HG02943 (cell line): ENCODE results near the gene PTPN11.
"Not testable (repeated sequence)": the region's sequence is repeated elsewhere in the genome, so short reads cannot be mapped to it uniquely, and the experiment has no call there.

Source experiments
- ATAC-seq: cut with Tn5 transposase; IDR thresholded peaks from one replicate; pipeline ENCODE4 v1.9.1; 2021; ENCODE audit warnings: mild to moderate bottlenecking, low read depth, moderate library complexity; ENCODE audit not compliant: unreplicated experiment

The PTPN11 gene

DNA sequence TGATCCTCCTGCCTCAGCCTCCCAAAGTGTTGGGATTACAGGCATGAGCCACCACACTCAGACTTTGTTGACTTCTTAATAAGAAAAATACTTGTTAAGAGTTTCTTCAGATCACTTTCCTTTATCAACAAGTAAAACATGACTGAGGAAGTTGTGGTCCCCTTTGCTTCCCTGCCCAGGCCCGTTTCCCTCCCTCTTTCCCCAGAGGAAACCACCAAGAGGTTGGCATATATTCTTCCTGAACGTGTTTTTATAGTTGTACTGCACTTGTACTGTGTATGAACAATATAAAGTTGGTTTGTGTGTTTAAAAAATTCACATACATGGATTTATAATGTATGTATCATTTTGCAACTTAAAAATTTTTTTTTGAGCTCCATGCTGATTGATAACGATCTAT, 28.4 kb downstream of the PTPN11 start:
- no peak for ATAC-seq

DNA sequence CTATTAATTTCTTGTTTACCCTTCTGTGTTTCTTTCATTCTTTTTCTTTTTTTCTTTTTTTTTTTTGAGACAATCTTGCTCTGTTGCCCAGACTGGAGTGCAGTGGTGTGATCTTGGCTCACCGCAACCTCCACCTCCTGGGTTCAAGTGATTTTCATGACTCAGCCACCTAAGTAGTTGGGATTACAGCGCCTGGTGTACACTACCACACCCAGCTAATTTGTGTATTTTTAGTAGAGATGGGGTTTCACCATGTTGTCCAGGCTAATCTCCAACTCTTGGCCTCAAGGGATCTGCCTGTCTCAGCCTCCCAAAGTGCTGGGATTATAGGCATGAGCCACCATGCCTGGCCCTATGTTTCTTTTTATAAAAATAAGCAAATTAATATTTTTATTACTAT, 29.4 kb downstream of the PTPN11 start:
- not testable (repeated sequence) for ATAC-seq

DNA sequence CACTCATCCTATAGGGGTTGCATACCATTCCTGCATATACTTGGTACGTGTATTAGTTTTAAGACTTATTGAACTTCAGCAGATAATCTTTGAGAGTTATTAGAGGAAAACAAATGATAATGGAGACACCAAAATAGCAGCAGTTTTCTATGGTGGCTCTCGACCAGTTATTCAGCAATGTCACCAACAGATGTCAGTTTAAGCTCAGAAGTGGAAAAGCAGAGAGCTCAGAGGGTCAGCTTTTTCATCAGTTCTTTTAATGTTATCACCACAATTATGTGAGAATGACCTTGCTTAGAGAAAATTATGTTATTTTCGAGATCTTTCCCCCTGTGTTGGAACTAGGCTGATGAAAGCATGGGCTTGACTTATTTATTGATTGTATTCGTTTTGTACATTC, 32.0 kb downstream of the PTPN11 start:
- no peak for ATAC-seq

DNA sequence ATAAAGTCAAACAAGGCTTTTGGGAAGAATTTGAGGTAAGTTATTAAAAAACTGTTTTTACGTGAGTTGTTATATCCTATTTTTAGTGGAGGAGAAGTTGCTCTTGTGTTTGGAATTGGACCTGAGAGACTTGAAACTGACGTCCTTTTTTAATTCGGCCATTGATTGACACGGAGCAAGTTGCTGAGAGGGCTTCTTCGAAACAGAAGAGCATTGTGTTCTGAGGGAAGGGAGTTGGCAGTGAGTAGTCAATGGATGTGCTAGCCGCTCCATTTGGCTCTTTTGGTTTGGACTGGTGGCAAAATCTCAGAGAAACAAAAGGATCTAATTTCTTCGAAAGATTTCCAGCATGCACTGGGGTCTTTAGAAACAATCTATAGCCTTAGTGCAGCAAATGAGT, 37.3 kb downstream of the PTPN11 start:
- no peak for ATAC-seq

DNA sequence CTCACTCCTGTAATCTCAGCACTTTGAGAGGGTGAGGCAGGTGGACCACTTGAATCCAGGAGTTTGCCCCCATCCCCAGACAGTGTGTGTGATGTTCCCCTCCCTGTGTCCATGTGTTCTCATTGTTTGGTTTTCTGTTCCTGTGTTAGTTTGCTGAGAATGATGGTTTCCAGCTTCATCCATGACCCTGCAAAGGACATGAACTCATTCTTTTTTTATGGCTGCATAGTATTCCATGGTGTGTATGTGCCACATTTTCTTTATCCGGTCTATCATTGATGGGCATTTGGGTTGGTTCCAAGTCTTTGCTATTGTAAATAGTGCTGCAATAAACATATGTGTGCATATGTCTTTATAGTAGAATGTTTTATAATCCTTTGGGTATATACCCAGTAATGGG, 38.4 kb downstream of the PTPN11 start:
- ATAC-seq: not testable (repeated sequence)

DNA sequence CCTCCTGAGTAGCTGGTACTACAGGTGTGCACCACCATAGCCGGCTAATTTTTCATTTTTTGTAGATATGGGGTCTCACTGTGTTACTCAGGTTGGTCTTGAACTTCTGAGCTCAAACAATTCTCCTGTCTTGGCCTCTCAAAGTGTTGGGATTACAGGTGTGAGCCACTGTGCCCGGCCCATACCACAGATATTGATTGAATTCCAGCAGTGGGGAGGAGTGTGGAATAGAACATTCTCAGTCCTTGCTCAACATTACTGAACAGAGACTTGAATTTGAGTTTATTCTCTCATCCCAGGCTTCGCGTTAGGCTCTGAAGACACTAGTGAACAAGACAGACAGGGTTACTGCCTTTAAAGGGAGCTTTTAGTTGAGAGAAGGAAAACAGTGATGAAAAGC, 39.6 kb downstream of the PTPN11 start:
- ATAC-seq: no peak

DNA sequence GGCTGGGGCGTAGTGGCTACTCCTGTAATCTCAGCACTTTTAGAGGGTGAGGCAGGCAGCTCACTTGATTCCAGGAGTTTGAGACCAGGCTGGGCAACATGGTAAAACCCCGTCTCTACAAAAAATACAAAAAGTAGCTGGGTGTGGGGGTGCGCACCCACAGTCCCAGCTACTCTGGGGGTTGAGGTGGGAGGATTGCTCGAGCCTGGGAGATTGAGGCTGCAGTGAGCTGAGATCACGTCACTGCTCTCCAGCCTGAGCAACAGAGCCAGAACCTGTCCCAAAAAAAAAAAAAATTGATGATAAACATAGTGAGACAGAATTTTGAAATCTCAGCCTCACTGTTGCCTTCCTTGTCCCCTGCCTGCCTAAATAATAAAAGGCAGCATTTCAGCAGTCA, 40.0 kb downstream of the PTPN11 start:
- ATAC-seq: no peak

DNA sequence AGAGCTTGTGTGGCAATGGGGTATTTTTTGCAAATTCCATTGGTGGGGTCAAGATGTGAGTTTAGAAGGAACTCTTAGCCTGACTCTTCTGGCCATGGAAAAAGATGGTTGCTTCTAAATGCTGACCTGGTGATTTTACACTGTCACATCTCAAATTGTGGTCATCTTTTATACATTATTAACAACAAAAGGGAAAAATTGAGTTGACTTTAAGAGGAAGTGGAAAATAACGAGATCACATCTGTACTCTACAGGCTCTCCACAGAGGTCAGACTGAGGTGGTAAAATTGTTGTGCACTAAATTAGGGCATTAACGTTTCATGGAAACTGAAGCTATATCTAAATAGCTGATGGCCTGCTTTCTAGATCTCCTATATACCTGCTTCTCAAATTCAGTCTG, 44.7 kb downstream of the PTPN11 start:
- ATAC-seq: no peak

DNA sequence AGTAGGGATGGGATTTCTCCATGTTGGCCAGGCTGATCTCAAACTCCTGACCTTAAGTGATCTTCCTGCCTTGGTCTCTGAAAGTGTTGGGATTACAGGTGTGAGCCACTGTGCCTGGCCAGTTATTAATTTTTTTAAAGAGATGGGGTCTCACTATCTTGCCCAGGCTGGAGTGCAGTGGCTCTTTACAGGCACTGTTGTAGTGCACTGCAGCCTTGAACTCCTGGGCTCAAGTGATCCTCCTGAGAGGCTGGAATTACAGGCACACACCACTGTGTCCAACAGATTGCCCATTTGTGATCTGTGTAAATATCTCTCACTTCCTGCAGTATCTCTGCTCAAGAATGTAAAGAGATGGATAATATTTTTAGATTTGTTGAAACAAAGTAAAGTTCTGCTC, 45.9 kb downstream of the PTPN11 start:
- ATAC-seq: no peak

DNA sequence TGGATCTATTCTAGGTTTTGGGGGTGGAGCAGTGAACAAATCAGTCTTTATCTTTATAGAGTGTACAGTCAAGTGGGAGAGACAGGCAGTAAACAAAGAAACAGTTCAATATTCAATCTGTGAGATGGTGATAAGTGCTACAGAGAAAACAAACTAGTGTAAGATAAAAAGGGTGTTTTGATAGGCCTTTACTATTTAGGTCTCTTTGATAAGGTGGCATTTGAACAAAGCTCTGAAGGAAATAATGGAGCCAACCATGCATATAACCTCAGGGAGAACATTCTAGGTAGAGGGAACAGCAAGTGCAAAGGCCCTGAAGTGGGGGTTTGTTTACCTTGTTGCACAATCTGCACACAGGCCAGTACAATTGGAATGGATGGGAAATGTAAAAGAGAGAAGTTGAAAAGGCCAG, 47.3 kb downstream of the PTPN11 start:
- no peak for ATAC-seq

DNA sequence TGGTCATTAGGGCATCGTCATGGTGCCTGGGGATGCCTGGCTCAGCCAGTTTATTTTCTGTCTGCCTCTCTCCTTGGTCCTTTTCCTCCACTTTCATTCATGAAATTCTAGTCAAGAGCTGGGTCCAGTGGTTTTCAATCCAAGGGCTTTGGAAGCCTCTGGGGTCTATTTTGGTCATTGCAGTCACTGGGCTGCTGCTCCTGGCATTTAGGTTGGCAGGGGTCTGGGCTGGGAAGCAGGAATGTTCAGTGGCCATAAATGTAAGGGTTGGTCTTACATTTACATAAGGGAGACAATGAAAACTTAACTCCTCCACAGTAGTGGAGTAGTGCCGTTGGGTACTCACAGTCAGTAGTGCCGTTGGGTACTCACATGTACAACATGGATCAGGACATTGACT, 48.1 kb downstream of the PTPN11 start:
- no peak for ATAC-seq

DNA sequence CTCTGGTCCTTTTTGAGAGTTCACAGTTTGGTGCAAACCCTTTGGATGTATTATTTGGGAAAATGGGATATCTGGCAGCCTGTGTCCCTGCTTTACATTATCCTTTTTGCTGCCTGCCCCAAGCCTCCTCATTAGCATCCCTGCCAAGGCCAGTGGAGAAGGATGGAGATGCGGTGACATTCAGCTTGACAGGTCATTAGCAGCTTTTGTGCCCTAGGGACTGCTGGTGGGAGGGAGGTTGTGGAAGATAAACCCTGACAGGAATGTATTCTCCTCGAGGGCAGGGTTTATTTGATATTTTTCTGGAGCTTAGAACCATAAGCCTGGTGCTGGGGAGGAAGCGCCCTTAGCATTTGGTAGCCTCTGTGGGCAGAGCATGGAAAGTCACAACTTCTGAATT, 49.3 kb downstream of the PTPN11 start:
- ATAC-seq: no peak

DNA sequence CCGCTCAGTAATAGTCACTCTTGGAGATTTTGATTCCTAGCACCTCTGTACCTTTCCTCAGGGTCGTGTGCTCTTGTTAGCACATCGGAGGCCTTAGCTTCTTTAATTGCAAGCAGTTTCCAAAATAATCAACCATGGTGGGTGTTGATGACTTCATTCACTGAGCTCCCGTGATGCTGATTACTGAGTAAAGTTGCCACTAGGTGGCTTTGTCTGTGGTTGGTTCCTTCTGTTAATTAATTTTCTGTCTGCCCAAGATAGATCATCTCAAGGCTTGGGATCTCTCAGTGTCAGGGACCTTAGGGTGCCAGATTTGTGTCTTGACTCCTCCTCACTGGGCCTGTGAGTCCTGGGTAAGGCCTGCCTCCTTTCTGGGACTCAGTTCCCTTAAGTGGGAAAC, 54.3 kb downstream of the PTPN11 start:
- no peak for ATAC-seq

DNA sequence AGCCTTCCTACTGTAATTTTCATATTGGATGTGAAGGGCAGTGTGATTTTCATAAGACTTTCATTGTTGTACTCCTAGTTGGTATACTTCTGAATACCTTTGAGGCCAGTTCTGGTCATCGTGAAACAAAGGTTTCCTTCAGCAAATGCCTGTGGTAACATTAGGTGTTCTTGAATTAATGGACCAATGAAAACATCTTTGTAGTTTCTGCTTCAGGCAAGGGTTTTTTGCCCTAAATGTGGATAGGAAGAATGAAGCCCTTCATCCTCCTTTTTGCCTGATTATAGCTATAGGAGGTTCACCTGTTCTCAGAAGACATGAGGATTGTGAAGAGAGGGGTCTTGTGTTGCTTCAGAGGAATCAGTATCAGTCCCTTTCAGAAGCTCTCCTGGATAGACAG, 60.7 kb downstream of the PTPN11 start:
- ATAC-seq: no peak

DNA sequence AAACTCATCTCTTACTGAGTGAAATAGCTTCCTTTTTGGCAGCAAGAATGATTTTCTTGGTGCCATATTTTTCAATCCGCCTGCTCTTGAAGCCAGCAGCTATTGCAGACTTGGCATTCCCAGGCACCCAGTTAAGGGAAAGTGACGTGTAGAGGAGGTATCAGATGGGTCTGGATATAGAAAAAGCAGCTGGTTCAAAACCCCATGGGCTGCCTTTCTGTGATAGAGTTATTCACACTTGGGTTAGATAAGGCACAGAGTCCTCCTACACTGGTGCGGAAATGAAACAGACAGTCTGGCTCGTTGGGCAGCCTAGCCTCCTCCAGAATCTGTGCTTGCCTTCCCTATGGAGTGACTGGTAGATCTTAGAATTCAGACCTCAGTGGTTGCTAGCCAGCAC, 62.2 kb downstream of the PTPN11 start:
- ATAC-seq: no peak

DNA sequence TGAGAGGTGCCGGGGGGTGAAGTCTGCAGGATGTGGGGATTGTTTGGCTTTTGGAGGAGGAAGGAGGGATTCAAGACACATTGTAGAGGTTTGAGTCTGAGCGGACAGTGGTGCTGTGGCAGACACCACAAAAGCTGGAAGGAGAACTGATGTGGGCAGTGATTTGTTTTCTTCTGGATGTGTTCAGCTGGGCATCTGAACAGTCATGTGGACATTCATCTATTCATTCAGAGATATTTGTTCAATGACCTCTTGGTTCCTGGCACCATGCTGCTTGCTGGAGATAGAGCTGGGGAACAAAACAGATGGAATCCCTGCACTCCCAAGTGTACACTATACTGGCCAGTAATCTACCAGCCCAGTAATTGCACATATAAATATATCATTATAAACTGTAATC, 64.0 kb downstream of the PTPN11 start:
- no peak for ATAC-seq

DNA sequence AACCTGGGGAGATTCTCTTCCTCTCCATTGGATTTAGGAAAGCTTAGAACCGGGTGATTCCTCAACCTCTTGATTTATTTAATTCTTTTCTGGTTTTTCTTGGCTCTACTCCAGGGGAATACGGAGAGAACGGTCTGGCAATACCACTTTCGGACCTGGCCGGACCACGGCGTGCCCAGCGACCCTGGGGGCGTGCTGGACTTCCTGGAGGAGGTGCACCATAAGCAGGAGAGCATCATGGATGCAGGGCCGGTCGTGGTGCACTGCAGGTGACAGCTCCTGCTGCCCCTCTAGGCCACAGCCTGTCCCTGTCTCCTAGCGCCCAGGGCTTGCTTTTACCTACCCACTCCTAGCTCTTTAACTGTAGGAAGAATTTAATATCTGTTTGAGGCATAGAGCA, 67.6 kb downstream of the PTPN11 start:
- no peak for ATAC-seq

DNA sequence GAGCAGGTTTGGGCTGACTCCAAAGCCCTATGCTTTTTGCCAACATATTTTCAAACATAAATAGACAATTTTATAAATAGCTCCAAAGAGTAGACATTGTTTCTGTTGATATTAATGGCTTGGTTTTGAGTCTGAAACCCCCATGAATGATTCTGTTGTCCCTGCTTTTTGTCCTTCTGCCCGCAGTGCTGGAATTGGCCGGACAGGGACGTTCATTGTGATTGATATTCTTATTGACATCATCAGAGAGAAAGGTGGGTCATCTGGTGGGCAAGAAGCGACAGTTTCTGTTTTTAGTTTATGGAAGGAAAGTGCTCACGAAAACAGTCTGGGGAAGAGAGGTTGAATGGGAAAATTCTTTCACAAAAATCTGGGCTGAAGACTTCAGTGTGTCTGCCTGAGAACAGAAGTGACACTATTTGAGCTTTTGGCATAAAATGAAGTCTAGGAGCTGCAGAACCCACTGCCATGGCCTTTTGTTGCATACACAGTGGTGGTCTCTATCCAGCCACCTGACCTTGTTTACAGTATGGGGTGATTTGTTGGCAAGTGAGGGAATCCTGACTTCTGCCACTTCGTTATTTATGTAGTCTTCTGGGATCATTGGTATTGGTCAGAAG, 69.6 kb downstream of the PTPN11 start:
- ATAC-seq: no peak

DNA sequence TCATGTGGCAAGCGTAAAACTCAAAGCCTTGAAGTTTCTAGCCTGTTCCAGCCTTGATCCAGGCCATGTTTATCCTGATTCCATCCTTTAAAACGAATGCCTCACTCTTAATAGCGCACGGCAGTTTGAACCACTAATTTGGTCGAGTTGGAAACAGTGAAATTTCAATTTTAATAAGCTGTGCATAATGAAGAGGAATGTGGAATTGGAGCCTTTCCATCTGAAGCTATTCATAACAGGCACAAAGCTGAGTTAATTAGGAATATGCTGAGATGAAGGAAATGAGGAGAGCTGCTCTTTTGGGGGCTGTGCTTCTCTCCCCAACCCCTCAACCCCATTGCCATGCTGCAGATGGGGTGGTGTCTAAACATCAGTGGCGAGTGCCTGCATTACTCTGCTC, 70.7 kb downstream of the PTPN11 start:
- no peak for ATAC-seq

DNA sequence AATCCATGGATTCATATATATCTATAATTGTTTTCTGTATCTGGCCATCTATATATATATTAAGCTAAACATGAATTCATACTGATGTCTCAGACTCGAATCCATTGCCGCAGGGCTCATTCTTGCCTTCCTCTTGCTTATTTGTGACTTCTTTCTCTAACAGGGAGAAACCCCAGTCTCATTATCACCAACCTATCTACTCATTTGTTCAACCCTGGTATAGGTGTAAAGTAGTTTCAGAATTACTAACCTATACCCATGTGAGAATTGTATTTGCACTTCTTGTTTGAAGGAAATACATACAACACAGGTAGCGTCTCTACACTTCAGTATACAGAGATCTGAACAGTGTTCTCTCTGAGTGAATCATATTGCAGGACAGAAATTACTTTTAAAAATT, 77.7 kb downstream of the PTPN11 start:
- no peak for ATAC-seq

DNA sequence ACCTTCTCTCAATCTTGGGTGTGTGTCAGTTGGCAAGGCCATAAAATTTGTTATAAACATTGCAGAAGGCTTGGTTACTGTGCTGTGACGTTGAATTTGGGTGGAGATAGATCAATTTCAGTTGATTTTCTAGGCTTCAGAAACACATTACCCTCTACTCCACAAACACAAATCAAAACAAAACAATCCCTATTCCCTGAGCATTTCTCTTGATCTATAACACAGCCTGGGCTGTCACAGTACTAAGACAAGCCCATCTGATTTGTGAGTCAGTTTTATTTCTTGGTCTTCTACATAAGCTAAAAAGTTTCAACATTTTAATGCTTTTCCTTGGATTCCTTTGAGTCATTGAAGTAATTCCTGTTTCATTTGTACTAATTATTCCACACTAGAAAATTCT, 79.8 kb downstream of the PTPN11 start:
- no peak for ATAC-seq

DNA sequence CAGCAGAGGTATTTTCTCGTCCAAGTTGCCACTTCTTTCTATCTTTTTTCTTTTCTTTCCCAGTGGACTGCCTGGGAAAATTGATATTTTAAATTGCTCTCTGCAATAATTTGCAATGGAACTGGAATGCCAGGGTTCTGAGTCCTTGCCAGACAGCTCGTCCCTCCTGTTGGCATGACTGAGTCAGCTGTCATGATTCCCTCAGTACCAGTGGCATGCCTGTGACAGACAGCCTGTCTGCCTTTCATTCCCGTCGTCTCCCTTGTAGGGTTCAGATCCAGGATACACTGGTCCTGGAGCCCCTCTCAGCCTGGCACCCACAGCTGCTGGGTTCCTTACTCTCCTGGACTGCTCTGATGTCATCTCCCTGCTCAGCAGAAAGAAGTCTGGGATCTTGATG, 84.8 kb downstream of the PTPN11 start:
- no peak for ATAC-seq

DNA sequence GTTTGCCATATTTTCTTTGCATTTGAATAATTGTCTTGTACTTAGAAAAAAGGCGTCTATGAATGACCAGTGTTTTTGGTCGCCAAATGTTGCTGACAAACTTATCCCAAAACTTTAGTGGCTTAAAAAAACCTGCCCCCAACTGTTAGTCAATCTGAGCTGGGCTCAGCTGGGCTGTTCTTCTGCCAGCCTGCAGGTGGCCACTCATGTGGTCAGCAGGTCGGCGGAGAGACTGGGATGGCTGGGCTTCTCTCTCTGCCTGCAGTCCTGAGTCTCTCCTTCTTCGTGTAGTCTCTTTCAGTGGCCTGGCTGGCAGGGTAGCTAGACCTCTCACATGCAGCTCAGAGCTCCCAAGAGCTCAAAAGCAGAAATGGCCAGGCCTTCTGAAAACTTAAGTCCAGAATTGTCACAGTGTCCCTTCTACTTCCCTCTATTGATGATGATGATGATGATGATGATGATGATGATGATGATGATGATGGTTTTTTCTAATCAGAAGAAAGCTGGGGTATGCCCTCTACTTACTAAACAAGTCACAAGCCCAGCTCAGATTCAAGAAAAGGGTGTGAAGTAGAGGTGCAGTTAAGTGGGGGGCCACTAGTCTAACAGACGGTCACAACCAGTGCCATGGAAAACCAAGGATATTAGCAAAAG, 87.9 kb downstream of the PTPN11 start:
- no peak for ATAC-seq
